ENCODE results near the gene UQCRH.
"Not testable (repeated sequence)": the region's sequence is repeated elsewhere in the genome, so short reads cannot be mapped to it uniquely, and the experiment has no call there.

The UQCRH gene

GRCh38 chr1:46322191-46322590 lies 18.7 kb downstream of the UQCRH start:
- not testable (repeated sequence) for H3K4me3 ChIP-seq (ENCODE audit: insufficient read depth, low read length, poor library complexity, severe bottlenecking); H3K79me2 ChIP-seq (ENCODE audit: insufficient read depth, low read length)

GRCh38 chr1:46325285-46326076 lies 22.0 kb downstream of the UQCRH start:
- H3K27ac ChIP-seq (ENCODE audit: low read depth, low read length): peak overlapping the region; percentile 78
- H4K20me1 ChIP-seq (ENCODE audit: low read depth, low read length); H3K79me2 ChIP-seq (ENCODE audit: insufficient read depth, low read length); H3K9me3 ChIP-seq (ENCODE audit: insufficient read depth, low read length); H3K9me2 ChIP-seq (replicated peaks; ENCODE audit: insufficient read depth, low read length); H3K27me3 ChIP-seq (ENCODE audit: low read length); H3K36me3 ChIP-seq (ENCODE audit: low read length); H3K9ac ChIP-seq (ENCODE audit: low read length); H3K4me3 ChIP-seq (ENCODE audit: insufficient read depth, low read length, poor library complexity, severe bottlenecking): not testable (repeated sequence)
- H3K4me2 ChIP-seq (ENCODE audit: low read depth, low read length, poor library complexity, severe bottlenecking): peak overlapping the region; percentile 33
- H2AFZ ChIP-seq (ENCODE audit: low read depth, low read length, severe bottlenecking): peak overlapping the region; percentile 7
- peaks cover 35% of the 10 kb centered on the region; the same call in 1 of the 2 replicates for H3F3A ChIP-seq (ENCODE audit: insufficient read depth)

More at GRCh38 chr1:46322191-46322590, 18.7 kb downstream of the UQCRH start:
- not testable (repeated sequence) for H2AFZ ChIP-seq (ENCODE audit: low read depth, low read length, severe bottlenecking); H3K27me3 ChIP-seq (ENCODE audit: low read length); H3K36me3 ChIP-seq (ENCODE audit: low read length); H3K27ac ChIP-seq (ENCODE audit: low read depth, low read length); H3K9ac ChIP-seq (ENCODE audit: low read length); H3K4me2 ChIP-seq (ENCODE audit: low read depth, low read length, poor library complexity, severe bottlenecking); H4K20me1 ChIP-seq (ENCODE audit: low read depth, low read length); H3K9me2 ChIP-seq (replicated peaks; ENCODE audit: insufficient read depth, low read length); H3K9me3 ChIP-seq (ENCODE audit: insufficient read depth, low read length)
- peaks cover 34% of the 10 kb centered on the region; the same call in 1 of the 2 replicates for H3F3A ChIP-seq (ENCODE audit: insufficient read depth)

GRCh38 chr1:46328182-46328581 lies 24.7 kb downstream of the UQCRH start:
- Histone ChIP-seq H3K4me2 (ENCODE audit: low read depth, low read length, poor library complexity, severe bottlenecking) (peak overlapping the region; percentile 33), H3F3A (ENCODE audit: insufficient read depth) (peaks cover 50% of the 10 kb centered on the region), H3K27ac (ENCODE audit: low read depth, low read length) (peak overlapping the region; percentile 78)
- H3K9me2 ChIP-seq (replicated peaks; ENCODE audit: insufficient read depth, low read length); H3K27me3 ChIP-seq (ENCODE audit: low read length); H3K79me2 ChIP-seq (ENCODE audit: insufficient read depth, low read length); H2AFZ ChIP-seq (ENCODE audit: low read depth, low read length, severe bottlenecking); H3K36me3 ChIP-seq (ENCODE audit: low read length); H3K9ac ChIP-seq (ENCODE audit: low read length); H3K9me3 ChIP-seq (ENCODE audit: insufficient read depth, low read length); H3K4me3 ChIP-seq (ENCODE audit: insufficient read depth, low read length, poor library complexity, severe bottlenecking); H4K20me1 ChIP-seq (ENCODE audit: low read depth, low read length): not testable (repeated sequence)

- Histone ChIP-seq H3K9ac (ENCODE audit: low read length) (peak overlapping the region; percentile 45), H3K4me3 (ENCODE audit: insufficient read depth, low read length, poor library complexity, severe bottlenecking) (peak overlapping the region; percentile 35)
- not testable (repeated sequence) for H3K79me2 ChIP-seq (ENCODE audit: insufficient read depth, low read length)
These were observed 26.3 kb downstream of the UQCRH start for GRCh38 chr1:46329807-46330206.

GRCh38 chr1:46330381-46330780 lies 26.9 kb downstream of the UQCRH start:
- H3K27ac ChIP-seq (ENCODE audit: low read depth, low read length): peak overlapping the region; percentile 78
- H3K27me3 ChIP-seq (ENCODE audit: low read length); H3K9me3 ChIP-seq (ENCODE audit: insufficient read depth, low read length); H3K79me2 ChIP-seq (ENCODE audit: insufficient read depth, low read length); H3K36me3 ChIP-seq (ENCODE audit: low read length); H3K9me2 ChIP-seq (replicated peaks; ENCODE audit: insufficient read depth, low read length); H2AFZ ChIP-seq (ENCODE audit: low read depth, low read length, severe bottlenecking); H4K20me1 ChIP-seq (ENCODE audit: low read depth, low read length): not testable (repeated sequence)
- peak overlapping the region; percentile 45 for H3K9ac ChIP-seq (ENCODE audit: low read length)
- peak overlapping the region; percentile 35 for H3K4me3 ChIP-seq (ENCODE audit: insufficient read depth, low read length, poor library complexity, severe bottlenecking)
- H3K4me2 ChIP-seq (ENCODE audit: low read depth, low read length, poor library complexity, severe bottlenecking): peak overlapping the region; percentile 54
- H3F3A ChIP-seq (ENCODE audit: insufficient read depth): peaks cover 48% of the 10 kb centered on the region

More at GRCh38 chr1:46329807-46330206, 26.3 kb downstream of the UQCRH start:
- not testable (repeated sequence) for H3K9me3 ChIP-seq (ENCODE audit: insufficient read depth, low read length); H2AFZ ChIP-seq (ENCODE audit: low read depth, low read length, severe bottlenecking); H3K9me2 ChIP-seq (replicated peaks; ENCODE audit: insufficient read depth, low read length); H3K27me3 ChIP-seq (ENCODE audit: low read length); H3K36me3 ChIP-seq (ENCODE audit: low read length); H4K20me1 ChIP-seq (ENCODE audit: low read depth, low read length)
- peaks cover 52% of the 10 kb centered on the region for H3F3A ChIP-seq (ENCODE audit: insufficient read depth)
- H3K27ac ChIP-seq (ENCODE audit: low read depth, low read length): peak overlapping the region; percentile 78
- H3K4me2 ChIP-seq (ENCODE audit: low read depth, low read length, poor library complexity, severe bottlenecking): peak overlapping the region; percentile 54

- Histone ChIP-seq H2AFZ (ENCODE audit: low read depth, low read length, severe bottlenecking) (peak overlapping the region; percentile 36), H3K27ac (ENCODE audit: low read depth, low read length) (peak overlapping the region; percentile 93), H3K4me2 (ENCODE audit: low read depth, low read length, poor library complexity, severe bottlenecking) (peak overlapping the region; percentile 76), H3K9ac (ENCODE audit: low read length) (peak overlapping the region; percentile 68), H3F3A (ENCODE audit: insufficient read depth) (peaks cover 33% of the 10 kb centered on the region), H3K4me3 (ENCODE audit: insufficient read depth, low read length, poor library complexity, severe bottlenecking) (peak overlapping the region; percentile 31)
- H3K9me3 ChIP-seq (ENCODE audit: insufficient read depth, low read length); H4K20me1 ChIP-seq (ENCODE audit: low read depth, low read length); H3K36me3 ChIP-seq (ENCODE audit: low read length); H3K79me2 ChIP-seq (ENCODE audit: insufficient read depth, low read length); H3K9me2 ChIP-seq (replicated peaks; ENCODE audit: insufficient read depth, low read length); H3K27me3 ChIP-seq (ENCODE audit: low read length): not testable (repeated sequence)
These were observed 28.5 kb downstream of the UQCRH start for GRCh38 chr1:46331786-46332540.
